Measurements from ENCODE around the gene HOXD3. TPM values are rescaled to one million over a fixed set of nuclear protein-coding genes. Genes with fewer than 3 reads are reported as not detected.

The HOXD3 gene
- polyA plus RNA-seq, 1 of the 3 experiments (the other 2 are of a cell fraction), result 0.81 TPM

- no peak for TF ChIP-seq IRF3 (IDR thresholded peaks at IDR 0.05; ENCODE audit: low read depth, low read length)
- no peak for TF ChIP-seq GABPA (IDR thresholded peaks at IDR 0.05; ENCODE audit: low read depth)
- TF ChIP-seq NRF1 (IDR thresholded peaks at IDR 0.05; ENCODE audit: low read depth, low read length), result no peak
- TF ChIP-seq TAF1 (IDR thresholded peaks at IDR 0.05; ENCODE audit: borderline replicate concordance, low read depth, low read length), result no peak
- TF ChIP-seq SMC3 (IDR thresholded peaks at IDR 0.05; ENCODE audit: low read depth, low read length), result no peak
- TF ChIP-seq JUND (IDR thresholded peaks at IDR 0.05), result no peak
- TF ChIP-seq FOXJ3 (CRISPR knock-in tag; IDR thresholded peaks at IDR 0.05), result no peak
- TF ChIP-seq, protein P1, sequence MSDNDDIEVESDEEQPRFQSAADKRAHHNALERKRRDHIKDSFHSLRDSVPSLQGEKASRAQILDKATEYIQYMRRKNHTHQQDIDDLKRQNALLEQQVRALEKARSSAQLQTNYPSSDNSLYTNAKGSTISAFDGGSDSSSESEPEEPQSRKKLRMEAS (IDR thresholded peaks at IDR 0.05; ENCODE audit: low read depth), result no peak
- no peak for TF ChIP-seq CTCF (IDR thresholded peaks at IDR 0.05)
Observed at GRCh38 chr2:176161825-176162626, 4.9 kb downstream of the HOXD3 start (continued).

GRCh38 chr2:176162911-176163671 is 6.0 kb downstream of the HOXD3 start:
- ChIA-PET POLR2A (interaction anchor here (1.6 kb wide), 1 partner anchor 391 kb away, joined by 3 read pairs; no protein-coding TSS in a partner anchor), CTCF (interaction anchor here (0.7 to 1.2 kb wide), 3 partner anchors 22 to 489 kb away, joined by 3 to 6 read pairs (median 3); no protein-coding TSS in a partner anchor)
- Histone ChIP-seq H3K27me3 (ENCODE audit: insufficient read depth) (no peaks in the 10 kb centered on the region), H3K36me3 (replicated peaks in 1 of 2; ENCODE audit: control insufficient read depth in 1 of 2, insufficient read depth in 2 of 2, low read length in 1 of 2) (peaks cover 0 to 3% of the 10 kb centered on the region in 2 experiments), H3K4me1 (ENCODE audit: control insufficient read depth in 1 of 2, insufficient read depth in 2 of 2, low read depth in 1 of 2, low read length in 1 of 2) (peaks cover 0 to 3% of the 10 kb centered on the region in 2 experiments; a peak in 2 of 4 replicates), H4K20me1 (ENCODE audit: insufficient read depth) (no peaks in the 10 kb centered on the region), H3K4me3 (ENCODE audit: low read depth in 2 of 2, low read length in 1 of 2) (no peak overlapping the region), H2AFZ (ENCODE audit: low read depth) (no peak overlapping the region), H3K79me2 (ENCODE audit: insufficient read depth) (no peaks in the 10 kb centered on the region), H3K4me2 (no peak overlapping the region), H3K27ac (ENCODE audit: low read depth in 2 of 2, low read length in 1 of 2) (no peak overlapping the region), H3K9me3 (no peaks in the 10 kb centered on the region), H3F3A (replicated peaks; ENCODE audit: insufficient read depth) (no peaks in the 10 kb centered on the region), H3K9me2 (no peaks in the 10 kb centered on the region), H3K9ac (no peak overlapping the region)
- WGBS (ENCODE audit: low lambda C conversion rate), result 84% methylated on average over 23 of the region's 29 CpGs
- DNase-seq, result no peak
- no peak for TF ChIP-seq TCF12 (IDR thresholded peaks at IDR 0.05)
- no peak for TF ChIP-seq GATA2 (CRISPR knock-in tag; IDR thresholded peaks at IDR 0.05)
- TF ChIP-seq RAD21 (IDR thresholded peaks at IDR 0.05; ENCODE audit: low read length), result no peak
- no peak for TF ChIP-seq MXI1 (IDR thresholded peaks at IDR 0.05; ENCODE audit: low read depth, low read length)
- TF ChIP-seq EZH2phosphoT487 (IDR thresholded peaks at IDR 0.05; ENCODE audit: borderline replicate concordance, low read depth), result no peak
- no peak for TF ChIP-seq TEAD4 (IDR thresholded peaks at IDR 0.05; ENCODE audit: borderline replicate concordance, insufficient read depth)
